GM12878 (cell line): Measurements from ENCODE around the gene PLCB4.

Experiments used
- CREB1 ChIP-seq: IDR thresholded peaks from 2 replicates; pipeline ENCODE4 v1.6.1; 2012; ENCODE audit warnings: low read depth, mild to moderate bottlenecking, inconsistent platforms
- CTCF ChIP-seq, 3 experiments: IDR thresholded peaks in 2 of 3; conservative IDR thresholded peaks in 1 of 3; 2 replicates each; pipeline ENCODE4 v1.5.1; 2011; ENCODE audit warnings: low read depth in 3 of 3, low read length in 3 of 3, mild to moderate bottlenecking in 3 of 3, control low read depth in 2 of 3, moderate library complexity in 2 of 3, inconsistent platforms in 1 of 3, mixed read lengths in 1 of 3; ENCODE audit not compliant: control insufficient read depth in 2 of 3, insufficient read depth in 1 of 3; ENCODE audit errors: extremely low read depth in 1 of 3
- HDAC2 ChIP-seq: fragments of 200-600 bp; sonication (generic); IDR thresholded peaks from 2 replicates; pipeline ENCODE4 v1.6.1; 2017
- HDAC6 ChIP-seq: fragments of 200-600 bp; sonication (generic); IDR thresholded peaks from one replicate; pipeline ENCODE4 v1.8.0; 2017; ENCODE audit warnings: antibody characterized with exemption; ENCODE audit not compliant: unreplicated experiment
- IKZF1 ChIP-seq: fragments of 450-650 bp; conservative IDR thresholded peaks from 2 replicates; pipeline ENCODE4 v1.6.1; 2017; ENCODE audit warnings: antibody characterized with exemption, mild to moderate bottlenecking
- NFIC ChIP-seq: IDR thresholded peaks from 2 replicates; pipeline ENCODE4 v1.6.1; 2012; ENCODE audit warnings: low read depth, mild to moderate bottlenecking, inconsistent platforms, low read length, moderate library complexity
- SUPT20H ChIP-seq: IDR thresholded peaks from 2 replicates; pipeline ENCODE4 v1.6.1; 2011; ENCODE audit warnings: low read depth, mild to moderate bottlenecking, low read length, moderate library complexity, borderline replicate concordance; ENCODE audit not compliant: control insufficient read depth
- ZBTB4 ChIP-seq: fragments of 450-650 bp; formaldehyde crosslinking; IDR thresholded peaks from 2 replicates; pipeline ENCODE4 v1.4.0; 2022; ENCODE audit warnings: mild to moderate bottlenecking, moderate library complexity
- ZNF24 ChIP-seq: fragments of 450-650 bp; IDR thresholded peaks from 2 replicates; pipeline ENCODE4 v1.6.1; 2017; ENCODE audit warnings: antibody characterized with exemption, mild to moderate bottlenecking
- ZNF274 ChIP-seq: IDR thresholded peaks from one replicate; pipeline ENCODE4 v1.8.0; 2011; ENCODE audit not compliant: insufficient read length, insufficient read depth

- TF ChIP-seq CREB1 (no peak), SUPT20H (no peak), CTCF (IDR thresholded peaks at IDR 0.05 in 2 of 3, conservative IDR thresholded peaks at IDR 0.05 in 1 of 3; ENCODE audit: control insufficient read depth in 2 of 3, extremely low read depth in 1 of 3, insufficient read depth in 1 of 3, low read depth in 3 of 3, low read length in 3 of 3) (no peak), ZNF274 (no peak), HDAC2 (no peak), ZBTB4 (CRISPR knock-in tag) (no peak), ZNF24 (no peak), NFIC (no peak), HDAC6 (no peak), IKZF1 (no peak)
These were observed 13.9 kb downstream of the PLCB4 start for GRCh38 chr20:9082741-9083140.
